Muscle of leg (tissue), 16 donors: ENCODE measurements around the gene FRY. TPM values are rescaled to one million over a fixed set of nuclear protein-coding genes. Genes with fewer than 3 reads are reported as not detected.
"Not testable (repeated sequence)": the region's sequence is repeated elsewhere in the genome, so short reads cannot be mapped to it uniquely, and the experiment has no call there.

ENCODE experiments used
- DNase-seq: peaks from one replicate; pipeline ENCODE4 v3.0.0; 2013
- H3K27ac ChIP-seq: one replicate; pipeline ENCODE4 v1.5.1; 2013; ENCODE audit warnings: mild to moderate bottlenecking, low read length, control low read depth
- H3K27me3 ChIP-seq: one replicate; pipeline ENCODE4 v1.6.1; 2013; ENCODE audit warnings: low read length; ENCODE audit not compliant: control insufficient read depth, insufficient read depth
- H3K36me3 ChIP-seq: one replicate; pipeline ENCODE4 v1.6.1; 2013; ENCODE audit warnings: low read length; ENCODE audit not compliant: control insufficient read depth, insufficient read depth
- H3K4me1 ChIP-seq: one replicate; pipeline ENCODE4 v1.6.1; 2013; ENCODE audit warnings: low read length; ENCODE audit not compliant: control insufficient read depth, insufficient read depth
- H3K4me3 ChIP-seq: one replicate; pipeline ENCODE4 v1.5.1; 2013; ENCODE audit warnings: low read length, control low read depth
- H3K9me3 ChIP-seq: replicated peaks from 2 replicates; pipeline ENCODE4 v1.6.1; 2013; ENCODE audit warnings: low read depth, low read length; ENCODE audit not compliant: control insufficient read depth
- WGBS: methylation state at CpG from one replicate; pipeline ENCODE4 v1.1.5; 2013; ENCODE audit warnings: missing lambda C conversion rate; ENCODE audit not compliant: insufficient coverage; 5-methylcytosine and 5-hydroxymethylcytosine counted together
- long read RNA-seq, 11 donors: transcript quantifications; one replicate each; lab custom pipeline, GENCODE V29; 2026
- polyA plus RNA-seq, 8 donors: library from polyadenylated mRNA; unstranded; fragments of 120-200 nt; gene quantifications; one replicate each; pipeline versions ENCODE4 v1.2.1 to v1.2.3, GENCODE V29; 2013; ENCODE audit warnings: inconsistent platforms in 1 of 8, low replicate concordance in 1 of 8; ENCODE audit not compliant: insufficient read length in 8 of 8, insufficient read depth in 1 of 8
- total RNA-seq: library from RNA; stranded (reverse); fragments of 120-200 nt; gene quantifications from one replicate; pipeline ENCODE4 v1.2.4, GENCODE V29; 2013

Gene FRY
- 55.9 TPM for total RNA-seq
- 10 to 100 TPM; 37.7 to 63.5 (median 47.3) TPM for polyA plus RNA-seq
- long read RNA-seq, donor 1, partial matches to known transcripts, result 0 of 2 reads
- long read RNA-seq, donor 1, other reads (novel, unspliced or antisense), result 0 of 2 reads
- long read RNA-seq, donor 2, result 0 reads
- long read RNA-seq, donor 3, partial matches to known transcripts, result 12 of 14 reads
- long read RNA-seq, donor 3, other reads (novel, unspliced or antisense), result 0 of 14 reads
- long read RNA-seq, donor 4, result 0 reads
- long read RNA-seq, donor 5, partial matches to known transcripts, result 0 of 2 reads
- long read RNA-seq, donor 5, other reads (novel, unspliced or antisense), result 0 of 2 reads
- long read RNA-seq, donor 6, partial matches to known transcripts, result 35 of 37 reads
- long read RNA-seq, donor 6, other reads (novel, unspliced or antisense), result 0 of 37 reads
- long read RNA-seq, donor 7, partial matches to known transcripts, result 20 of 23 reads
- long read RNA-seq, donor 7, other reads (novel, unspliced or antisense), result 0 of 23 reads
- long read RNA-seq, donor 8, partial matches to known transcripts, result 16 of 17 reads
- long read RNA-seq, donor 8, other reads (novel, unspliced or antisense), result 0 of 17 reads
- long read RNA-seq, donor 9, partial matches to known transcripts, result 28 of 30 reads
- long read RNA-seq, donor 9, other reads (novel, unspliced or antisense), result 0 of 30 reads
- long read RNA-seq, donor 10, partial matches to known transcripts, result 7 of 8 reads
- long read RNA-seq, donor 10, other reads (novel, unspliced or antisense), result 0 of 8 reads
- long read RNA-seq, donor 11, partial matches to known transcripts, result 25 of 25 reads
- long read RNA-seq, donor 11, other reads (novel, unspliced or antisense), result 0 of 25 reads

- peak; percentile 82 for DNase-seq
- Histone ChIP-seq H3K4me1 (peaks cover 4% of the 10 kb centered on the region), H3K9me3 (no peaks in the 10 kb centered on the region), H3K27ac (peak within 1 kb of the TSS; percentile 83), H3K4me3 (peak within 1 kb of the TSS; percentile 72), H3K27me3 (peaks cover 2% of the 10 kb centered on the region), H3K36me3 (no peaks in the 10 kb centered on the region)
- WGBS, result 0% methylated on average over 57 of the region's 59 CpGs
Measured at GRCh38 chr13:32031025-32031814, at the start of gene FRY. Gene FRY, plus strand, starts transcription at chr13:32031774. Its CDS starts 22 bp downstream, at chr13:32031796.

- no peaks in the 10 kb centered on the region for H3K36me3 ChIP-seq
- no peak overlapping the region for H3K4me3 ChIP-seq
- H3K9me3 ChIP-seq, result no peaks in the 10 kb centered on the region
- peak; percentile 17 for DNase-seq
- no peak overlapping the region for H3K27ac ChIP-seq
- no peaks in the 10 kb centered on the region for H3K4me1 ChIP-seq
- H3K27me3 ChIP-seq, result no peaks in the 10 kb centered on the region
- whole genome bisulfite sequencing, result no CpG with 5 or more reads among the region's 2 CpGs
Measured at GRCh38 chr13:31982124-31982523, 49.5 kb upstream of the FRY start.

- 67% methylated on average over 3 of the region's 5 CpGs for WGBS
- H3K36me3 ChIP-seq, result no peaks in the 10 kb centered on the region
- H3K27ac ChIP-seq, result no peak overlapping the region
- H3K27me3 ChIP-seq, result no peaks in the 10 kb centered on the region
- no peaks in the 10 kb centered on the region for H3K9me3 ChIP-seq
- H3K4me3 ChIP-seq, result no peak overlapping the region
- peak; percentile 31 for DNase-seq
- H3K4me1 ChIP-seq, result no peaks in the 10 kb centered on the region
Measured at GRCh38 chr13:31982540-31982939, 49.0 kb upstream of the FRY start.

- H3K4me1 ChIP-seq, H3K27ac ChIP-seq, DNase-seq, H3K36me3 ChIP-seq, H3K9me3 ChIP-seq, H3K4me3 ChIP-seq, H3K27me3 ChIP-seq: not testable (repeated sequence)
- 100% methylated on average over 1 of the region's 2 CpGs for WGBS
Measured at GRCh38 chr13:31983696-31984095, 47.9 kb upstream of the FRY start.

GRCh38 chr13:31984388-31984787, 47.2 kb upstream of the FRY start:
- DNase-seq, H3K9me3 ChIP-seq, H3K4me1 ChIP-seq, H3K27ac ChIP-seq, H3K4me3 ChIP-seq, H3K27me3 ChIP-seq, H3K36me3 ChIP-seq: not testable (repeated sequence)
- 93% methylated on average over 2 of the region's 4 CpGs for WGBS

- Histone ChIP-seq H3K27me3 (no peaks in the 10 kb centered on the region), H3K4me1 (no peaks in the 10 kb centered on the region), H3K36me3 (no peaks in the 10 kb centered on the region), H3K9me3 (no peaks in the 10 kb centered on the region), H3K27ac (no peak overlapping the region), H3K4me3 (no peak overlapping the region)
- no peak for DNase-seq
- WGBS, result 64% methylated on average over 5 of the region's 5 CpGs
Measured at GRCh38 chr13:31986676-31987470, 44.7 kb upstream of the FRY start.

GRCh38 chr13:31987535-31988170, 43.9 kb upstream of the FRY start:
- Histone ChIP-seq H3K27ac (no peak overlapping the region), H3K9me3 (no peaks in the 10 kb centered on the region), H3K4me3 (no peak overlapping the region), H3K27me3 (no peaks in the 10 kb centered on the region), H3K4me1 (no peaks in the 10 kb centered on the region), H3K36me3 (no peaks in the 10 kb centered on the region)
- WGBS, result no CpG with 5 or more reads among the region's 2 CpGs
- DNase-seq, result no peak

- not testable (repeated sequence) for H3K4me1 ChIP-seq, H3K27ac ChIP-seq, H3K27me3 ChIP-seq, DNase-seq, H3K4me3 ChIP-seq, H3K9me3 ChIP-seq, H3K36me3 ChIP-seq
- 100% methylated on average over 4 of the region's 6 CpGs for WGBS
Measured at GRCh38 chr13:31994367-31994766, 37.2 kb upstream of the FRY start.

- Histone ChIP-seq H3K9me3 (no peaks in the 10 kb centered on the region), H3K4me1 (peaks cover 2% of the 10 kb centered on the region), H3K4me3 (no peak overlapping the region), H3K36me3 (no peaks in the 10 kb centered on the region), H3K27me3 (no peaks in the 10 kb centered on the region), H3K27ac (no peak overlapping the region)
- no peak for DNase-seq
- WGBS, result 56% methylated on average over 1 of the region's 2 CpGs
Measured at GRCh38 chr13:31996601-31997000, 35.0 kb upstream of the FRY start.
